GM21576 (cell line): ENCODE measurements around the gene GRK6.

Experiments
- ATAC-seq: cut with Tn5 transposase; IDR thresholded peaks from one replicate; pipeline ENCODE4 v1.9.1; 2021; ENCODE audit warnings: mild to moderate bottlenecking, moderate library complexity; ENCODE audit not compliant: unreplicated experiment

Gene GRK6

GRCh38 chr5:177425196-177425800 is 1.2 kb upstream of the GRK6 start:
- ATAC-seq, result no peak

- ATAC-seq, result peak; percentile 73
Measured at GRCh38 chr5:177425801-177426565, 493 bp upstream of the GRK6 start.

GRCh38 chr5:177427211-177427822 is 841 bp downstream of the GRK6 start:
- no peak for ATAC-seq

GRCh38 chr5:177427919-177428573 is 1.6 kb downstream of the GRK6 start:
- no peak for ATAC-seq

- no peak for ATAC-seq
Measured at GRCh38 chr5:177428574-177429217, 2.2 kb downstream of the GRK6 start.

- ATAC-seq, result no peak
Measured at GRCh38 chr5:177429248-177430040, 3.0 kb downstream of the GRK6 start.

GRCh38 chr5:177430140-177430951 is 3.9 kb downstream of the GRK6 start:
- no peak for ATAC-seq

GRCh38 chr5:177430972-177431316 is 4.5 kb downstream of the GRK6 start:
- no peak for ATAC-seq

- peak; percentile 42 for ATAC-seq
Measured at GRCh38 chr5:177431317-177432142, 5.1 kb downstream of the GRK6 start.

GRCh38 chr5:177432143-177432838 is 5.8 kb downstream of the GRK6 start:
- no peak for ATAC-seq

GRCh38 chr5:177432839-177433657 is 6.6 kb downstream of the GRK6 start:
- no peak for ATAC-seq

GRCh38 chr5:177433658-177434217 is 7.3 kb downstream of the GRK6 start:
- ATAC-seq, result no peak

GRCh38 chr5:177434437-177434836 is 8.0 kb downstream of the GRK6 start:
- ATAC-seq, result no peak

- no peak for ATAC-seq
Measured at GRCh38 chr5:177434942-177435738, 8.7 kb downstream of the GRK6 start.

GRCh38 chr5:177435847-177436536 is 9.5 kb downstream of the GRK6 start:
- ATAC-seq, result no peak

GRCh38 chr5:177437623-177438022 is 11.1 kb downstream of the GRK6 start:
- ATAC-seq, result no peak
